Small intestine (tissue), 16 donors: ENCODE data around the gene OR6P1. TPM values are rescaled to one million over a fixed set of nuclear protein-coding genes. Genes with fewer than 3 reads are reported as not detected.

Experiments used
- DNase-seq, 2 donors: peaks; one replicate each; pipeline versions ENCODE4 v3.0.0 to v3.0.0-alpha.2; 2013
- FAIRE-seq: peaks from 2 replicates; lab custom pipeline; 2012; peaks lifted over from hg19 to GRCh38; lab: Jason Lieb, UNC
- H3K27ac ChIP-seq, 3 donors: one replicate each; pipeline ENCODE4 v1.5.1; 2013; ENCODE audit warnings: low read length in 2 of 3, mild to moderate bottlenecking in 2 of 3, control low read depth in 1 of 3, inconsistent platforms in 1 of 3, low read depth in 1 of 3, moderate library complexity in 1 of 3
- H3K27me3 ChIP-seq, 3 donors: one replicate each; pipeline ENCODE4 v1.6.1; 2013; ENCODE audit warnings: low read length in 3 of 3, inconsistent platforms in 1 of 3; ENCODE audit not compliant: control insufficient read depth in 3 of 3, insufficient read depth in 3 of 3
- H3K36me3 ChIP-seq, 3 donors: one replicate each; pipeline ENCODE4 v1.6.1; 2013; ENCODE audit warnings: low read length in 3 of 3, inconsistent platforms in 1 of 3, low read depth in 1 of 3, mild to moderate bottlenecking in 1 of 3, moderate library complexity in 1 of 3; ENCODE audit not compliant: control insufficient read depth in 3 of 3, insufficient read depth in 2 of 3
- H3K4me1 ChIP-seq, 3 donors: one replicate each; pipeline ENCODE4 v1.6.1; 2013; ENCODE audit warnings: low read length in 2 of 3, inconsistent platforms in 1 of 3, low read depth in 1 of 3, mild to moderate bottlenecking in 1 of 3, moderate library complexity in 1 of 3; ENCODE audit not compliant: control insufficient read depth in 3 of 3, insufficient read depth in 2 of 3
- H3K4me3 ChIP-seq, 3 donors: one replicate each; pipeline ENCODE4 v1.5.1; 2013; ENCODE audit warnings: low read length in 3 of 3, control low read depth in 1 of 3, inconsistent platforms in 1 of 3, low read depth in 1 of 3, mild to moderate bottlenecking in 1 of 3, moderate library complexity in 1 of 3
- H3K9me3 ChIP-seq, 2 donors: one replicate each; pipeline ENCODE4 v1.6.1; 2013; ENCODE audit warnings: low read depth in 1 of 2, low read length in 1 of 2; ENCODE audit not compliant: control insufficient read depth in 2 of 2, insufficient read depth in 1 of 2
- WGBS, 3 donors: extraction: QIAGEN DNeasy Blood & Tissue Kit; methylation state at CpG; one replicate each; pipeline ENCODE4 v1.1.7; 2013; 5-methylcytosine and 5-hydroxymethylcytosine counted together
- long read RNA-seq, 10 donors: transcript quantifications; one replicate each; lab custom pipeline, GENCODE V29; 2026
- polyA plus RNA-seq, 4 donors: library from polyadenylated mRNA; stranded (reverse) in 3 of 4; unstranded in 1 of 4; fragments of 200-250 nt in 3 of 4; fragments of 120-200 nt in 1 of 4; gene quantifications; one replicate each; pipeline versions ENCODE4 v1.2.1 to v1.2.3, GENCODE V29; 2013
- donor health status: healthy with polysubstance abuse.
- donor health status: control.
- donor health status: control.
- donor health status: Bipolar disorder and iron deficiency.
- donor health status: healthy.

Gene OR6P1, protein sequence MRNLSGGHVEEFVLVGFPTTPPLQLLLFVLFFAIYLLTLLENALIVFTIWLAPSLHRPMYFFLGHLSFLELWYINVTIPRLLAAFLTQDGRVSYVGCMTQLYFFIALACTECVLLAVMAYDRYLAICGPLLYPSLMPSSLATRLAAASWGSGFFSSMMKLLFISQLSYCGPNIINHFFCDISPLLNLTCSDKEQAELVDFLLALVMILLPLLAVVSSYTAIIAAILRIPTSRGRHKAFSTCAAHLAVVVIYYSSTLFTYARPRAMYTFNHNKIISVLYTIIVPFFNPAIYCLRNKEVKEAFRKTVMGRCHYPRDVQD
- not detected for polyA plus RNA-seq
- long read RNA-seq, donor 1, result 0 reads
- long read RNA-seq, donor 2, result 0 reads
- long read RNA-seq, donor 3, result 0 reads
- long read RNA-seq, donor 4, result 0 reads
- long read RNA-seq, donor 5, result 0 reads
- long read RNA-seq, donor 6, result 0 reads
- long read RNA-seq, donor 7, result 0 reads
- long read RNA-seq, donor 8, result 0 reads
- long read RNA-seq, donor 9, result 0 reads
- long read RNA-seq, donor 10, result 0 reads

DNA sequence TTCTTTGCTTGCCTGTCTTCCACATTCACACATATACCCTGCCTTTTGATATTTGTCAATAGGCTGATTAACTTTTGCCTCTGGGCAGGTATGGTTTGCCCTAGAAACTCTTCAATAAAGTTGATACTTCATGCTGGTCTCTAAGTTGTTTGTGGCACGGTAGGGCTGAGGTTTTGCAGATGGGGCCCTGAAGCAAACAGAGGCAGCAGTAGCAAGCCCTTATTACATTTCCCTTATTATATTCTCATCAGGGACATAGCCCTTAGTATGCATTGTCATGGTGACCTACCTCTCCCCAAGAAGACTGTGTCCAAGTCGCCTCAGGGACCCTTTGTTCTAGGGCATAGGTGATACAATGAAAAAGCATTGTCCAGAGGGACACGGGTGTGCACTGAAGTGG, at the start of gene OR6P1:
Gene OR6P1, minus strand, starts transcription at position 101 of the 400 bp plus-strand sequence. CDS start 6,976 bp downstream, outside the sequence.
- Histone ChIP-seq H3K4me1 (no peaks in the 10 kb centered on the region), H3K27me3 (no peaks in the 10 kb centered on the region), H3K9me3 (no peaks in the 10 kb centered on the region), H3K36me3 (no peaks in the 10 kb centered on the region), H3K4me3 (no peak within 1 kb of the TSS), H3K27ac (no peak within 1 kb of the TSS)
- no peak for FAIRE-seq
- no peak for DNase-seq
- WGBS, 3 donors, result 62 to 81% (median 75%) methylated on average over 3 of the region's 3 CpGs

DNA sequence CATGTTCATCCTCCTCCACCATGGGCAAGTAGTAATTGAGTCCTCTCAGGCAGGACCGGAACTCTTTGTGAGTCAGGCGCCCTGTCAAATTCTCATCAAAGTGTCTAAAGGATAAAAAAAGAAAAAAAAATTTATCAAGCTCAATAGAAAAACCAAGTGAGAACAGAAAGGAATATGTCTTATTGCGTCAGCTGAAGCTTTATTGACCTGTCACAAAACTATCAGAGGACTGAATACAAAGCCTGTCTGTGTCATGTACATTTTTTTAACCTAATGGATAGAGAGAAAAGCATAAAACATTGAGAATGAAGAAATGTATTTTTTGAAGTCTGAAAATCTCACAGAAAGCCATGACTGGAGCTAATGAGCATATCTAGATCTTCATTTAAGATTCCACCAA, 43.4 kb upstream of the OR6P1 start:
- Histone ChIP-seq H3K27ac (no peak overlapping the region), H3K36me3 (no peaks in the 10 kb centered on the region), H3K9me3 (no peaks in the 10 kb centered on the region), H3K4me1 (no peaks in the 10 kb centered on the region), H3K4me3 (no peak overlapping the region), H3K27me3 (peaks cover 0 to 4% (median 0%) of the 10 kb centered on the region in 3 donors)
- DNase-seq (no peak), FAIRE-seq (no peak)
- 87 to 94% (median 88%) methylated on average over 3 of the region's 3 CpGs for WGBS, 3 donors

DNA sequence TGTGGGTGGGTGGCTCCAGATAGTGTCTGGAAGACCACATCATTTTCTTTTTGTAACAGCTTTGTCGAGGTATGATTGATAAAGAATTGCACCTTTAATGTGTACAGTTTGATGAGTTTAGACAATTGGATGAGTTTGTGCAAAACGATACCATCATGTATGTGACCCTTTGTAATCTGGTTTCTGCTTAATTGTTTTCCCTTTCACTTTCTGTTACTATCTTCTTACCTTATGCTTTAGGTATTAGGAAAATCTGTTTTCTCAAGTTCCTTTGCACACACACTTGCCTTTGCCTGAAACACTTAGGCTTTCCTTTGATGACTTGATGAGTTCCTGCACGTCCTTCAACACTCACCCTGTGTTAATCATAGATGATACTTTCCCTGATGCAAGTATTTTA, 41.5 kb upstream of the OR6P1 start:
- H3K9me3 ChIP-seq, result no peaks in the 10 kb centered on the region
- no peaks in the 10 kb centered on the region for H3K4me1 ChIP-seq
- 22 to 55% (median 34%) methylated on average over 3 of the region's 3 CpGs for WGBS, 3 donors
- no peaks in the 10 kb centered on the region for H3K36me3 ChIP-seq
- H3K27ac ChIP-seq, result no peak overlapping the region
- peaks cover 0 to 4% (median 0%) of the 10 kb centered on the region in 3 donors for H3K27me3 ChIP-seq
- DNase-seq, result no peak
- FAIRE-seq, result no peak
- no peak overlapping the region for H3K4me3 ChIP-seq

DNA sequence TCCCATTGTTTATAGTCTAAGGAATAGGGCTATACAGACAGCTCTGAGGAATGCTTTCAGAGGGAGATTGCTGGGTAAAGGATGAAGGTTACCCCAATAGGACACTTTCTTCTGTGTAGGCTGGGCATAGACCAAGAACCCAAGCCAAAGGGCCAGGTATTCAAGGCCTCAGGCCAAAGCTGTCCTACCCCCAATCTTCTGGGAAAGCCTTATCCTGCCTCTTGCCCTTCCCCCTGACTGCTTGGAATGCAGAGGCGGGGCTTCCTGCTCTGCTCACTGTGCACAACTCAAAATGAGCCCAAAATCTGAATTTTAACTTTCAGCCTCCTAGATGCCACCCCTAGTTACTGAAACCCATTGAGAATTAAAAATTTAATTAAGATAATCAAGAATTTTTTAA, 36.9 kb upstream of the OR6P1 start:
- 46 to 70% (median 59%) methylated on average over 1 of the region's 1 CpG for WGBS, 3 donors
- no peak overlapping the region for H3K4me3 ChIP-seq
- no peak overlapping the region for H3K27ac ChIP-seq
- H3K36me3 ChIP-seq, result no peaks in the 10 kb centered on the region
- FAIRE-seq, result no peak
- DNase-seq, result no peak
- no peaks in the 10 kb centered on the region for H3K4me1 ChIP-seq
- H3K9me3 ChIP-seq, result no peaks in the 10 kb centered on the region
- H3K27me3 ChIP-seq, result no peaks in the 10 kb centered on the region

DNA sequence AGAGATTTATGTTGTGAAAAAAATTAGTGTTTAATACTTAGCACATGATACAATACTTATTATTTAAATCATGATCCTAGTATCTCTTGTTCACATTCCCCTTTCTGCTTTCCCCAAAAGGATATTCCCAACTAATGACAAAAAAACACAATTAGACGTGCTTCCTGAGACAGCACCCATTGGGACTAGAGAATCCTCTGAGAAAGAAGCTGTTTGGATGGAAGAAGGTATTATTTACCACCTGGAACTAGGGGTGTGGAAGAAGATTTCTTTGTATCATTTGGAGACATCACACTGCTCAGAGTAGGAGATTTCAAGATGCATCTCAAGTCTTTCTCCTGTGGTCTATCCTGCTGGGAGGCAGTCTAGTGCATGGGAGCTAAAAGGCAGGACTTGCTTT, 34.6 kb upstream of the OR6P1 start, which contains the start of gene OR10Z1:
Gene OR10Z1, plus strand, starts transcription at position 301 of the 400 bp plus-strand sequence. CDS start 1,171 bp downstream, outside the sequence.
- no peaks in the 10 kb centered on the region for H3K36me3 ChIP-seq
- no peak within 1 kb of the TSS for H3K27ac ChIP-seq
- no peak for FAIRE-seq
- 68 to 76% (median 68%) methylated on average over 1 of the region's 1 CpG for WGBS, 3 donors
- H3K4me1 ChIP-seq, result no peaks in the 10 kb centered on the region
- no peaks in the 10 kb centered on the region for H3K9me3 ChIP-seq
- no peak within 1 kb of the TSS for H3K4me3 ChIP-seq
- no peak for DNase-seq
- H3K27me3 ChIP-seq, result no peaks in the 10 kb centered on the region

DNA sequence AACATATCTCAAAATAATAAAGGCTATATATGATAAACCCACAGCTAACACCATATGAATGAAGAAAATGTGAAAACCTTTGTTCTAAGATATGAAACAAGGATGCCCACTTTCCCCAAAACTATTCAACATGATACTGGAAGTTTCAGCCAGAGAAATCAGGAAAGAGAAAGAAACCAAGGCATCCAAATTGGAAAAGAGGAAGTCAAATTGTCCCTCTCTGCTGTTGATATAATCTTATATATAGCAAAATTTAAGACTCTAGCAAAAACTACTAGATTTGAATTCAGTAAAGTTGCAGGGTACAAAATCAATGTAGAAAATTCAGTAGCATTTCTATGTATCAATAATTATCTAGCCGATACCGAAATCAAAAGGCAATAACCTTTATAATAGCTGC, 30.4 kb upstream of the OR6P1 start:
- no peak for FAIRE-seq
- Histone ChIP-seq H3K4me3 (no peak overlapping the region), H3K4me1 (no peaks in the 10 kb centered on the region), H3K36me3 (no peaks in the 10 kb centered on the region), H3K27ac (no peak overlapping the region), H3K9me3 (peaks cover 0 to 18% of the 10 kb centered on the region in 2 donors), H3K27me3 (no peaks in the 10 kb centered on the region)
- 63 to 83% (median 81%) methylated on average over 2 of the region's 2 CpGs for WGBS, 3 donors
- no peak for DNase-seq

DNA sequence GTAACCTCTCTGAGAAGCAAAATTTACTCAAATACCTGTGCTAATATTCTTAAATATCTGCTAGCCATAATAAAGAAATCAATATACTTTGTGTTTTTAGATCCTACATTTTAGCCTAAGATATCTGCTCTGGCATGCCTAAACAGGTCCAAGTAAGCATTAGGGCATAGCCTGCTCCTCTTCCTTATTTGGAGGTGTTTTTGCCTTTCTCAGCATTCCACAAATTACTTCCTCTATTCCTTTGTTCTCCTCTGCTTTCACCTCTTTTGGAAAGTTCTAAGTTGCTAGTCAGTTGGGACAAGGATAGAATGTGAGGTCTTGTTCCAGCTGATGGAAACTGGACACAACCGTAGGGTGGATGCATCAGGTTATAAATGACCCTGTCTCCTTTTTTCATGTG, 16.6 kb upstream of the OR6P1 start:
- no peak for DNase-seq
- H3K27ac ChIP-seq, result no peak overlapping the region
- H3K4me3 ChIP-seq, result no peak overlapping the region
- no peak for FAIRE-seq
- no peaks in the 10 kb centered on the region for H3K27me3 ChIP-seq
- 88 to 89% (median 89%) methylated on average over 1 of the region's 1 CpG for WGBS, 3 donors
- H3K4me1 ChIP-seq, result no peaks in the 10 kb centered on the region
- H3K36me3 ChIP-seq, result no peaks in the 10 kb centered on the region
- H3K9me3 ChIP-seq, result peaks cover 0 to 5% of the 10 kb centered on the region in 2 donors

DNA sequence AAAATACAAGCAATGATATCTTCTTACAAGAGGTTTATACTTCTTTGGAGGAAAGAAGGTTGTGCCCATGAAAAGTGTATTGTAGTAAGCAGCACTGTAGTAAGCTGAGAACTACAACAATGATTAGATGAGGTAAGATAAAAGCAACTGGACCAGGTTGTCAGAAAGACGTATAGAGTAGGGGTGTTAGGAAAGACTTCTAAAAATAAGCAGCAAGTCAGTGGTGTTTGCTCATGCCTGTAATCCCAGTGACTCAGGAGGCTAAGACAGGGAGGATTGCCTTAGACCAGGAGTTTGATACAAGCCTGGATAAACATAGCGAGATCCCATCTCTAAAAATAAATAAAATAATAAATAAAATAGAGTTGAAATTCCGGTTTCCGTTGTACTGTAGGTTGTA, 13.6 kb upstream of the OR6P1 start:
- WGBS, 3 donors, result 68 to 83% (median 78%) methylated on average over 4 of the region's 4 CpGs
- DNase-seq, result no peak
- H3K9me3 ChIP-seq, result peaks cover 0 to 5% of the 10 kb centered on the region in 2 donors
- H3K4me3 ChIP-seq, result no peak overlapping the region
- H3K36me3 ChIP-seq, result no peaks in the 10 kb centered on the region
- no peak overlapping the region for H3K27ac ChIP-seq
- H3K27me3 ChIP-seq, result no peaks in the 10 kb centered on the region
- no peaks in the 10 kb centered on the region for H3K4me1 ChIP-seq
- FAIRE-seq, result no peak
